Measurements from ENCODE around the gene ROCK1. TPM values are rescaled to one million over a fixed set of nuclear protein-coding genes. Genes with fewer than 3 reads are reported as not detected.

The ROCK1 gene
- total RNA-seq, 120 experiments from 2014 or later, result 22.3 to 53.5 (median 37.7) TPM

Other genes with a start within 250 kb of the ROCK1 start
- 10 to 100 TPM in 32 of 120 experiments, 1 to 10 TPM in 88; 2.6 to 22.9 (median 7.8) TPM for gene GREB1L, start 130.4 kb upstream of the ROCK1 start, total RNA-seq

Data from dorsolateral prefrontal cortex (tissue), 118 donors.